ENCODE data around the gene WASHC3.

Gene WASHC3

DNA sequence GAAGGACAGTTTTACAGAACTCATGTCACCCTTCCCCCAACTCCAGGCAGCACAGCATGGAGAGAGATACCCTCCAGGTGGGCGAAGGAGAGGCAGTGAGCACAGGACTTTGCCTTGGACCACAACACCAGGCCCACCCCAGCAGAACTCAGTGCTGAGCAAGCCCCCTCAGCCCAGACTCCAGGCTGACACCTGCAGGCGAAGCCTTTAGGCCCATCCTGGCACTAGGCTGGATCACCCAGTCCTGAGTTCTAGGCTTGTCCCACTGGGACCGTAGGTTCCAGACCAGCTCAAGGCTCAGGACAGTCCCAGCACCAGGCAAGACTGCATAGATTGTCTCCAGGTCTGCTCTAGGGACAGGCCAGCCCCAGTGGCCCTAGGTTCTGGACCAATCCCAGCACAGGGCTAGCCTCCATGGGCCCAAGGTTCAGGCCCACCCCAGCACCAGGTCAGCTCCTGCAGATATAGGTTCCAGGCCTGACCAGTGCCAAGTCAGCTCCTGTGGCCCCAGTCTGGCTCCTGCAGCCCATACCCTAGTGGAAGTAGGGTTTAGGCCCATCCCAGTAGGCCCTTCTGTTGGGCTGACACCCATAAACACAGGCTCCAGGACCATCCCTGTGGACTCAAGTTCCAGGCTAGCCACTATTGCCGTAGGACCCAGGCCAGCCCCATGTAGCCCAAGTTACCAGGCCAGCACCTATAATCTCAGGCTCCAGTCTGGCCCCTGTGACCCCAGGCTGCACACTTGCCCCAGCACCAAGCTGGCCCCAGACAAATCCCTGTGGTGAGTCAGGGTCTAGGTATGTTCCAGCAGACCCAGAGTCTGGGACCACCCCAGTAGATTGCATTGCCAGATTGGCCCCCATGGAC is 9.4 kb downstream of the WASHC3 start:
- no peak overlapping the region for H3K4me2 ChIP-seq (ENCODE audit: low read length)
- H3K27me3 ChIP-seq (ENCODE audit: control insufficient read depth, low read length): no peaks in the 10 kb centered on the region
- no peak for TF ChIP-seq EZH2phosphoT487 (IDR thresholded peaks at IDR 0.05; ENCODE audit: borderline replicate concordance, low read length)
- TF ChIP-seq, protein P1, sequence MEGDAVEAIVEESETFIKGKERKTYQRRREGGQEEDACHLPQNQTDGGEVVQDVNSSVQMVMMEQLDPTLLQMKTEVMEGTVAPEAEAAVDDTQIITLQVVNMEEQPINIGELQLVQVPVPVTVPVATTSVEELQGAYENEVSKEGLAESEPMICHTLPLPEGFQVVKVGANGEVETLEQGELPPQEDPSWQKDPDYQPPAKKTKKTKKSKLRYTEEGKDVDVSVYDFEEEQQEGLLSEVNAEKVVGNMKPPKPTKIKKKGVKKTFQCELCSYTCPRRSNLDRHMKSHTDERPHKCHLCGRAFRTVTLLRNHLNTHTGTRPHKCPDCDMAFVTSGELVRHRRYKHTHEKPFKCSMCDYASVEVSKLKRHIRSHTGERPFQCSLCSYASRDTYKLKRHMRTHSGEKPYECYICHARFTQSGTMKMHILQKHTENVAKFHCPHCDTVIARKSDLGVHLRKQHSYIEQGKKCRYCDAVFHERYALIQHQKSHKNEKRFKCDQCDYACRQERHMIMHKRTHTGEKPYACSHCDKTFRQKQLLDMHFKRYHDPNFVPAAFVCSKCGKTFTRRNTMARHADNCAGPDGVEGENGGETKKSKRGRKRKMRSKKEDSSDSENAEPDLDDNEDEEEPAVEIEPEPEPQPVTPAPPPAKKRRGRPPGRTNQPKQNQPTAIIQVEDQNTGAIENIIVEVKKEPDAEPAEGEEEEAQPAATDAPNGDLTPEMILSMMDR (IDR thresholded peaks at IDR 0.05; ENCODE audit: low read depth, low read length, poor library complexity, severe bottlenecking): no peak
- peaks cover 7% of the 10 kb centered on the region for H3K4me1 ChIP-seq (ENCODE audit: control insufficient read depth, low read length)
- H3K27ac ChIP-seq (ENCODE audit: low read depth, low read length): no peak overlapping the region
- no peak overlapping the region for H3K4me3 ChIP-seq (ENCODE audit: low read length)
- H3K36me3 ChIP-seq (ENCODE audit: control insufficient read depth, low read length): peaks cover 45% of the 10 kb centered on the region
- H3F3A ChIP-seq (ENCODE audit: control insufficient read depth, insufficient read depth): no peaks in the 10 kb centered on the region
- no peaks in the 10 kb centered on the region for H3K9me2 ChIP-seq (replicated peaks; ENCODE audit: control insufficient read depth, low read length)
- H3K9me3 ChIP-seq (ENCODE audit: control insufficient read depth, insufficient read depth, low read length): no peaks in the 10 kb centered on the region
- H4K20me1 ChIP-seq (ENCODE audit: control insufficient read depth, insufficient read depth, low read depth, low read length): no peaks in the 10 kb centered on the region
- H3K79me2 ChIP-seq (ENCODE audit: control insufficient read depth, low read length): no peaks in the 10 kb centered on the region

DNA sequence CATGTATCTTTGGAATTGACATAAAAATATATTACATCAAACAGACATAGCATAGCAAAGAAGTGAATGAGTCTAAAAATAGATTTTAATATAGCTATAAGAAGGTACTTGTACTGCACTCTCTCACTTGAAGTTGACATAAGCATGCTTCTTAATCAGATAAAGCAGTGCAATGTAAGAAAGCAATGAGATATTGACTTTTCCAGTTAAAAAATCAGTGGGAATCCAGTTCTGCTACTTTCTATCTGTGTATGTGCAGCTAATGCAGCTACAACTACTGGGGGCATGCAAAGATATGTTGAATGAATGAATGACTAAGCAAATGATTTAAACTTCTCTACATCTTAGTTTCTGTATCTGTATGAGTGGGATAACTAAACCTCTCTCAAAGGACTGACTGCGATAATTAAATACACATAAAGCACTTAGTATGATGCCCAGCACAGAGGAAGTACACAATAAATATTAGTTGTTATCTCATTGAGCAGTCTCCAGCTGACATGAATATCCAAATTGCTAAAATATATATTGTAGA is 10.3 kb downstream of the WASHC3 start:
- no peak overlapping the region; the same call in 1 of the 2 replicates for H3K4me2 ChIP-seq (ENCODE audit: low read length)
- H3K79me2 ChIP-seq (ENCODE audit: control insufficient read depth, low read length): no peaks in the 10 kb centered on the region

DNA sequence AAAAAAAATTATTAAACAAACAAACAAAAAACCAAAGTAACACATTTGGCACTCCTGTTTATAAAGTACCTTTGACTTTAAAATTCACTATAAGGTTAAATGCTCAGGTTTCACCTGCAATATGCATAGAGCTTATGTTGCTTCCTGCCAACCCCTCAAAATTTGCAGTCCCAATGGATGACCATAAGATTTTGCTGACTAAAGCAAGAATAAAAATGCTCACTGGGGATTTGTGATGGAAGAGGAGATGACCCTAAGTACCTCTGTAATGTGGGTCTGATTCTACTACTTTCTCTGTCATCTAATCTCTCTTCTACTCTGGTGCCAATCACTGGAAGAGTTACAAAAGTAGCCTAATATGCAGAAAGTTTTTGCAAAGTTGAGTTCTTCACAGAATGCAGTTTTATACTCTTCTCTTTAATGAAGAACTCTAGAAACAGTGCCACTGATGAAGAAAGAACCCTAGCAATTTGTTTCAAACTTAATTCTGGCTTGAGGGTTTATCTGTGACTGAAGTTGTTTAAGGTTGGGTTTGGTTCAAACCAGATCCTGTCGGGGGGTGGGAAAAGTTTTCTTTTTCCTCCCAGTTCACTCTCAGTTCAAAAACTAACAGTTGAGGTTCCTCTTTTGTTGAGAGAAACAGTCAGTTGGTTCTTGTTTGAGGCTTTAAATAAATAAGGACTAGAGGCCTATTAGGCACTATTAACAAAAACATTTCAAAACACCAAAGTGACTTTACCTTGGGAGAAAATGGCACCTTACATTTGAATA is 10.9 kb downstream of the WASHC3 start:
- no peak overlapping the region for H3K27ac ChIP-seq (ENCODE audit: low read depth, low read length)
- peaks cover 7% of the 10 kb centered on the region for H3K4me1 ChIP-seq (ENCODE audit: control insufficient read depth, low read length)
- H4K20me1 ChIP-seq (ENCODE audit: control insufficient read depth, insufficient read depth, low read depth, low read length): no peaks in the 10 kb centered on the region

More for the DNA sequence above, 10.3 kb downstream of the WASHC3 start:
- Histone ChIP-seq H3F3A (ENCODE audit: control insufficient read depth, insufficient read depth) (no peaks in the 10 kb centered on the region), H3K9me2 (replicated peaks; ENCODE audit: control insufficient read depth, low read length) (no peaks in the 10 kb centered on the region), H3K36me3 (ENCODE audit: control insufficient read depth, low read length) (peaks cover 41% of the 10 kb centered on the region), H3K9me3 (ENCODE audit: control insufficient read depth, insufficient read depth, low read length) (no peaks in the 10 kb centered on the region), H4K20me1 (ENCODE audit: control insufficient read depth, insufficient read depth, low read depth, low read length) (no peaks in the 10 kb centered on the region), H3K27me3 (ENCODE audit: control insufficient read depth, low read length) (no peaks in the 10 kb centered on the region), H3K4me1 (ENCODE audit: control insufficient read depth, low read length) (peaks cover 7% of the 10 kb centered on the region), H3K27ac (ENCODE audit: low read depth, low read length) (no peak overlapping the region), H3K4me3 (ENCODE audit: low read length) (no peak overlapping the region)
- TF ChIP-seq, protein P1 (IDR thresholded peaks at IDR 0.05; ENCODE audit: low read depth, low read length, poor library complexity, severe bottlenecking): no peak
- no peak for TF ChIP-seq EZH2phosphoT487 (IDR thresholded peaks at IDR 0.05; ENCODE audit: borderline replicate concordance, low read length)

More for the DNA sequence above, 10.9 kb downstream of the WASHC3 start:
- no peaks in the 10 kb centered on the region for H3K27me3 ChIP-seq (ENCODE audit: control insufficient read depth, low read length)
- H3K9me2 ChIP-seq (replicated peaks; ENCODE audit: control insufficient read depth, low read length): no peaks in the 10 kb centered on the region
- no peaks in the 10 kb centered on the region for H3F3A ChIP-seq (ENCODE audit: control insufficient read depth, insufficient read depth)
- peaks cover 35% of the 10 kb centered on the region for H3K36me3 ChIP-seq (ENCODE audit: control insufficient read depth, low read length)
- no peak overlapping the region for H3K4me3 ChIP-seq (ENCODE audit: low read length)
- no peaks in the 10 kb centered on the region for H3K79me2 ChIP-seq (ENCODE audit: control insufficient read depth, low read length)
- H3K4me2 ChIP-seq (ENCODE audit: low read length): no peak overlapping the region; the same call in 1 of the 2 replicates
- TF ChIP-seq, protein P1 (IDR thresholded peaks at IDR 0.05; ENCODE audit: low read depth, low read length, poor library complexity, severe bottlenecking): no peak
- no peak for TF ChIP-seq EZH2phosphoT487 (IDR thresholded peaks at IDR 0.05; ENCODE audit: borderline replicate concordance, low read length)
- H3K9me3 ChIP-seq (ENCODE audit: control insufficient read depth, insufficient read depth, low read length): no peaks in the 10 kb centered on the region
